ENCODE data around the gene REEP6. TPM values are rescaled to one million over a fixed set of nuclear protein-coding genes. Genes with fewer than 3 reads are reported as not detected.

The REEP6 gene
- total RNA-seq, 1 experiment from 2014 or later: 10.5 TPM

DNA sequence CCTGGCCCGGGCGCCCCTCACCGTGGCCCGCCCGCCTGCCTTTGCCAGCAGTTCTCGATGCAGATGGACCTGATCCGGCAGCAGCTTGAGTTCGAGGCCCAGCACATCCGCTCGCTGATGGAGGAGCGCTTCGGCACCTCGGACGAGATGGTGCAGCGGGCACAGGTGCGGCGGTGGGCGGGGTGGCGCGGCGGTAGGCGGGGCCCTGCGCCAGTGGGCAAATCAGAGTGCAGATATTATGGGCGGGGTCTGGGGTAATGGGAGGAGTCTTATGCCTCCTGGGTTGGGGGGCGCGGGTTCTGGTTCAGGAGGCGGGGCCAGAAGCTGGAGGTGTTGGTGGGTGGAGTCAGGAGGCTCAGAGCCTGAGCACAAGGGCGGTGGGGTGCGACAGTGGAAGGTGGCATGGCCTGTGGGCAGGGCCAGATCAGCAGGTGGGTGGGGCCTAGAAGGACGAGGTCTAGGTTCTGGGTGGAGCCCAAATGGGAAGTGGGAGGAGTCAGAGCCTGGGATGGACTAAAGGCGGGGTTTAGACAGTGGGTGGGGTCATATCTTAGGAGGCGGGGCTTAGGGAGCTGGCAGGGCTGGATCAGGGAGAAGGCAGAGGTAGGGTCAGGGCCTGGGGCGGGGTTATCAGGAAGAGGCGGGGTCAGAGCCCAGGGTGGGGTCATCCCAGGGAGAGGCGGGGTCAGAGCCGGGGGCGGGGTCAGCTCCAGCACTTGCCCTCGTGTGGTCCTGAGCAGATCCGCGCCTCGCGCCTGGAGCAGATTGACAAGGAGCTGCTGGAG is 35.5 kb upstream of the REEP6 start:
- Histone ChIP-seq H4K8ac (replicated peaks; ENCODE audit: insufficient read length, low read depth, low read length) (no peak overlapping the region), H3K9ac (ENCODE audit: extremely low read depth, insufficient read length, low read length) (no peak overlapping the region), H2BK20ac (ENCODE audit: low read depth, low read length, poor library complexity, severe bottlenecking) (no peak overlapping the region), H3K27ac (ENCODE audit: insufficient read length, low read depth, low read length) (no peak overlapping the region), H3K56ac (ENCODE audit: insufficient read length, low read depth, low read length) (no peak overlapping the region), H4K91ac (ENCODE audit: insufficient read length, low read depth, low read length) (no peak overlapping the region), H3K4me1 (ENCODE audit: insufficient read depth, low read length) (no peaks in the 10 kb centered on the region; the same call in 1 of the 2 replicates), H4K20me1 (ENCODE audit: control insufficient read depth, insufficient read depth, insufficient read length) (no peaks in the 10 kb centered on the region), H3K23me2 (ENCODE audit: insufficient read length, low read depth, low read length, poor library complexity, severe bottlenecking) (peaks cover 11% of the 10 kb centered on the region), H3K79me2 (ENCODE audit: insufficient read depth, low read length) (no peaks in the 10 kb centered on the region), H2AFZ (ENCODE audit: low read length) (no peak overlapping the region), H2BK12ac (ENCODE audit: insufficient read length, low read depth, low read length) (no peak overlapping the region), H3K27me3 (ENCODE audit: insufficient read depth, low read length) (peaks cover 6% of the 10 kb centered on the region; the same call in 1 of the 2 replicates), H3K9me3 (ENCODE audit: control insufficient read depth, low read depth, low read length) (no peaks in the 10 kb centered on the region), H3K18ac (ENCODE audit: insufficient read length, low read depth, low read length) (no peak overlapping the region), H3K14ac (ENCODE audit: insufficient read depth, low read length) (no peak overlapping the region), H2BK120ac (ENCODE audit: low read depth, low read length, poor library complexity, severe bottlenecking) (no peak overlapping the region), H3K79me1 (ENCODE audit: insufficient read depth, low read depth, low read length, poor library complexity, severe bottlenecking) (no peaks in the 10 kb centered on the region), H4K5ac (ENCODE audit: insufficient read length, low read depth, low read length) (no peak overlapping the region), H2BK5ac (ENCODE audit: insufficient read length, low read length) (no peak overlapping the region), H3K4me2 (ENCODE audit: insufficient read depth, insufficient read length, low read length) (no peak overlapping the region), H3T11ph (ENCODE audit: low read length) (no peak overlapping the region), H3K23ac (ENCODE audit: insufficient read length, low read depth, low read length) (no peak overlapping the region), H2AK5ac (ENCODE audit: insufficient read length, low read length) (no peak overlapping the region), H2BK15ac (ENCODE audit: low read depth, low read length) (no peak overlapping the region), H3K4ac (ENCODE audit: low read depth, low read length) (no peak overlapping the region)
- Mint-ChIP-seq H3K4me3 (peak overlapping the region in 1 of 2 experiments; percentile 71; a peak in 3 of 5 replicates), H3K36me3 (ENCODE audit: insufficient read depth in 1 of 3, low read depth in 3 of 3) (peaks cover 0 to 13% (median 5%) of the 10 kb centered on the region in 3 experiments; a peak in 3 of 7 replicates), H3K9me3 (no peaks in the 10 kb centered on the region; a peak in 1 of 5 replicates), H3K4me1 (peaks cover 12 to 34% of the 10 kb centered on the region in 2 experiments), H3K27me3 (ENCODE audit: low read depth) (peaks cover 78% of the 10 kb centered on the region), H3K27ac (peak overlapping the region in 1 of 3 experiments; percentile 55; a peak in 1 of 7 replicates)
- TF ChIP-seq, protein P1, sequence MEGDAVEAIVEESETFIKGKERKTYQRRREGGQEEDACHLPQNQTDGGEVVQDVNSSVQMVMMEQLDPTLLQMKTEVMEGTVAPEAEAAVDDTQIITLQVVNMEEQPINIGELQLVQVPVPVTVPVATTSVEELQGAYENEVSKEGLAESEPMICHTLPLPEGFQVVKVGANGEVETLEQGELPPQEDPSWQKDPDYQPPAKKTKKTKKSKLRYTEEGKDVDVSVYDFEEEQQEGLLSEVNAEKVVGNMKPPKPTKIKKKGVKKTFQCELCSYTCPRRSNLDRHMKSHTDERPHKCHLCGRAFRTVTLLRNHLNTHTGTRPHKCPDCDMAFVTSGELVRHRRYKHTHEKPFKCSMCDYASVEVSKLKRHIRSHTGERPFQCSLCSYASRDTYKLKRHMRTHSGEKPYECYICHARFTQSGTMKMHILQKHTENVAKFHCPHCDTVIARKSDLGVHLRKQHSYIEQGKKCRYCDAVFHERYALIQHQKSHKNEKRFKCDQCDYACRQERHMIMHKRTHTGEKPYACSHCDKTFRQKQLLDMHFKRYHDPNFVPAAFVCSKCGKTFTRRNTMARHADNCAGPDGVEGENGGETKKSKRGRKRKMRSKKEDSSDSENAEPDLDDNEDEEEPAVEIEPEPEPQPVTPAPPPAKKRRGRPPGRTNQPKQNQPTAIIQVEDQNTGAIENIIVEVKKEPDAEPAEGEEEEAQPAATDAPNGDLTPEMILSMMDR (conservative IDR thresholded peaks at IDR 0.05): no peak
- DNase-seq: peak; percentile 98
- no CpG with 5 or more reads among the region's 42 CpGs for WGBS (ENCODE audit: extremely low coverage, insufficient read length, low lambda C conversion rate)
